Stimulated activated CD8-positive, alpha-beta memory T cell treated with anti-CD3 and anti-CD28 coated beads, Interleukin-12 subunit alpha, Interleukin-12 subunit beta, amount 100 ng/mL, for 4 hours (primary cell): ENCODE measurements around the gene VIM.
"Not testable (repeated sequence)": the region's sequence is repeated elsewhere in the genome, so short reads cannot be mapped to it uniquely, and the experiment has no call there.

Experiments
- DNase-seq: peaks from one replicate; pipeline ENCODE4 v3.0.0-alpha.2; 2020; ENCODE audit warnings: low read depth

Gene VIM

DNA sequence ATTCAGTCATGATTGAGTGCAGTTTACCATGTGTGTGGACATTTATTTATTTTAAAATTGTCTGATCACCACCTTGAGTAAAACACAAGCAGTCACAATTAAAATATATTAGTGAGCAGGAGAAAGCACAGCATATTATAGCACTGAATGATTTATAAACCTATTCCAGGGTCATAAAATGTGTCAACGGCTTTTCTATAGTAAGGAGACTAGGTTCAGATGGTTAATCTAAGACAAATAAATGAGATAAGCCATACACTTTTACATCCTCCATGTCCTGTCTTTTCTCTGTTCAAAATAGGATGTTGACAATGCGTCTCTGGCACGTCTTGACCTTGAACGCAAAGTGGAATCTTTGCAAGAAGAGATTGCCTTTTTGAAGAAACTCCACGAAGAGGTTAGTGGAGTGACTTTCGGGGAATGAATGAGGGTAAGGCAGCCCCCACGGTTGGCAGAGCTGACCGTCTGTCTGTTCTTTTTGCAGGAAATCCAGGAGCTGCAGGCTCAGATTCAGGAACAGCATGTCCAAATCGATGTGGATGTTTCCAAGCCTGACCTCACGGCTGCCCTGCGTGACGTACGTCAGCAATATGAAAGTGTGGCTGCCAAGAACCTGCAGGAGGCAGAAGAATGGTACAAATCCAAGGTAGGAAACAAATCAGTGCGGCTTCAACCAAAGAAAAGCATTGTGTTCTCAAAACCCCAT is 5.4 kb downstream of the VIM start:
- DNase-seq: no peak

GRCh38 chr10:17234431-17234945 is 6.4 kb downstream of the VIM start:
- no peak for DNase-seq

GRCh38 chr10:17235136-17235535 is 7.1 kb downstream of the VIM start:
- no peak for DNase-seq

DNA sequence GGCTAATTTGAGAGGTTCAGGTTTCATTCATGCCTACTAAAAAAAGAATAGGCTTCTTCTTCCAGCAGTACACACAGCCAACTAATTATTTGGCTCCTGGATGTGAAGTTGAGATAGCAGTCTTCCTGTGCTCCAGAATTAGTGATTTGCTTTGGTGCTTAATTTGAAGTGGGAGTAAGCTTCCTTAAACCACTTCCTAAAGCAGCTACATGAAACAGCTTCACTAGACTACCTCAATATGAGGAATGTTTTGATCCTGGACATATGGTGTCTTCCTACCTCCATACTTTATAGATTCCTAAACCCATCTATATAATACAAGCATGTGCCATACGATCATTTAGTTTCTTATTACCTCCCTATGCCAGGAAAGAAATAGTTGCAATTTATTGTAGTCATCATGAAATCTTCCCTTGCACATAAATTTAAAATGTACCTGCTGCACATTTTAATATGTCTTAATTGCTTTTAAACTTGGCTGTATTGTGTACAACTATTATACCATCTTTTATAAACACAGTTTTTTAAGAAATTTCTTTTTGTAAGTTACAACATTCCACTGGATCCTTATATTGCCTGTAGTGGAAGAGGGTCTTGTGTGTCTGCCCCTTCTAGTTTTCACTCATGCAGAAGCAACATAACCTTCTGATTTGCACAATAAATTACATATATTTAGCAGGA is 8.6 kb downstream of the VIM start:
- no peak for DNase-seq

- DNase-seq: no peak
Measured at GRCh38 chr10:17237149-17237527, 9.1 kb downstream of the VIM start.

DNA sequence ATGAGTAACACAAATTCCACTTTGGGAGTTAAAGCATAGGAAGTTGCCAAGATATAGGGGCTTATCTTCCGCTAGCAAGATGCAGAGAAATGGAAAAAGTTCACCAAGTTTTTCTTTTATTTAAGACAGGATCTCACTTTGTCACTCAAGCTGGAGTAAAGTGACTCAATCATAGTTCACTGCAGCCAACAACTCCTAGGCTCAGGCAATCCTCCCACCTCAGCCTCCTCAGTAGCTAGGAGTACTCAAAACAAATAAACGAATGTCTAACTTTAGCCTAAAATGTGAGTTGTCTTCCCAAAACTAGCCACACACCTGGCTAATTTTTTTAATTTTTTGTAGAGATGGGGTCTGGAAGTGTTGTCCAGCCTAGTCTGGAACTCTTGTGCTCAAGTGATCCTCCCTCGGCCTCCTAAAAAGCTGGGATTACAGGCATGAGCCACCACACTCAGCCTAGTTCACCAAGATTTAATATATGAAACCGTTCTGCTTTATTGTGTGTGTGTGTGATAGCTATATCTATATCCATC is 9.9 kb downstream of the VIM start:
- DNase-seq: no peak

GRCh38 chr10:17238445-17239291 is 10.6 kb downstream of the VIM start:
- DNase-seq: no peak

- no peak for DNase-seq
Measured at GRCh38 chr10:17239345-17240085, 11.5 kb downstream of the VIM start.

DNA sequence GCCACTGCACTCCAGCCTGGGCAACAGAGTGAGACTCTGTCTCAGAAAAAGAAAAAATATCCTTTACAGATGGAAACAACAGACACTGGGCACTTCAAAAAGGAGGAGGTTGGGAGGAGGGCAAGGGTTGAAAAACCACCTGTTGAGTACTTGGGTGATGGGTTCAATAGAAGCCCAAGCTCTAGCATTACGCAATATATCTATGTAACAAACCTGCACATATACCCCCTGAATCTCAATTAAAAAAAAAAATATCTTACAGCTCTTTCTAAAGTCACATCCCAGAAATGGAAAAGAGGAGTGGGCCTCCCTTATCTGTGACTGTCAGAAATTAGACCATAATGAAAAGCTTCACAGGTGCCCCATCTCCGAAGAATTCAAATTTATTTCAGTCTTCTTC is 12.1 kb downstream of the VIM start:
- no peak for DNase-seq

DNA sequence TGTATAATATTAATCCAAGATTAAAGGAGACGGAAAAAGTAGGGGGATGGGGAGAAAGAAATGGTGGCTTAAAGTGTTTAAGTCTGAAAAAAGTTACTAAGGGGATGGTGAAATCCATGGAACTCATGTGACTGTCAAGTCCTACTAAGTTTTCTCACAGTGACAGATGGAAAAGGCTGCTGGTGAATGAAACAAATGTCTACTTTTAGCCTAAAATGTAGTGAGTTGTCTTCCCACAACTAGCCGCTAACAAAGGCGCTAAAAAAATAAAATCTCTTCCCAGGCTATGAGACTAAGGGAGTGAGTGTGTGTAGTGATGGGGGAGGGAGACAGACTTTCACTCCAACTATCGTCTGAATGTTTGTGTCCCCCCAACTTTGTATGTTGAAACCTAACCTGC is 12.6 kb downstream of the VIM start:
- DNase-seq: no peak

GRCh38 chr10:17241611-17242333 is 13.7 kb downstream of the VIM start:
- DNase-seq: no peak

DNA sequence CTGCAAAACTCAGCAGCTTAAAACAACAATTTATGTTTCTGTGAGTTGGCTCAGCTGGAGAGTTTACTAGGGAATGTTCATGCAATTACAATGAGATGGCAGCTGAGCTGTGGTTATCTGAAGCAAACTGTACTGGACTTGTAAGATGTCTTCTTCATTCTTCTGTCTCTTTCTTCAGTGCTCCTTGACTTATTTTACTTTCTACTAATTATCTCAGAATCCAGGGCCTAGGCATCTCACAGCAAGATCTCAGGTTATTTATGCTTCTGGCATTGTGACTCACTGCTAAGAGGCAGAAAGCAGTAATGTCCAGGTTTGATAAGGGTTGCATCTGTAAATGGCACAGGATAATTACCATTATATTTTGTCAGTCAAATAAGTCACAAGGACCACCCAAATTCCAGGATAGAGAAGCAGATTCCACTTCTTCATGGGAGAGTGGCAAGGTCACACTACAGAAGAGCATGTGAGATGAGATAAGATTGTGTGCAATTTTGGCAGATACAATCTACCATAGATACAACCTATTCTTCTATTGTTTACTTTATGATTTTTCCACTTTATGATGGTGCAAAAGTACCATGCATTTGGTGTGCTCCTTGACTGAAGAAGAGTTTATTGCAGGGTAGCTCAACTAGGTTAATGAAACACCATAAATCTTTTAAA is 16.8 kb downstream of the VIM start:
- no peak for DNase-seq

DNA sequence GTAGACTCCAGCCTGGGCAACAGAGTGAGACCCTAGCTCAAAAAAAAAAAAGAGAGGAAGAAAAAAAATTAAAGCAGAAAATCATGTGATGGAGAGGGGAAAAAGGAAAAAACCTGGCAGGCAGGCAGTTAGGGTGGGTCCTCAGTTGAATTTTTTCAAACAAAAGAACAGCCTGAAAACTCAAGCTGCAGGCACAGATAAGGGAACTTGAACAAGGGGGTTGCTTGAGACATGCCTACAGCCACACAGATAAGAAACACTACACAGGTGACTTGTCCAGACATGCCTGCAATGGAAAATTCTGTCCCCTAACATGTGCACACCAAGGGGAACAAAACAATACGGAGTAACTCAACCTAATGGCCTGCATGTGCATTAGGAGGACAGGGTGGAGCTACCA is 19.2 kb downstream of the VIM start:
- DNase-seq: no peak

- DNase-seq: no peak
Measured at GRCh38 chr10:17248964-17249363, 20.9 kb downstream of the VIM start.

DNA sequence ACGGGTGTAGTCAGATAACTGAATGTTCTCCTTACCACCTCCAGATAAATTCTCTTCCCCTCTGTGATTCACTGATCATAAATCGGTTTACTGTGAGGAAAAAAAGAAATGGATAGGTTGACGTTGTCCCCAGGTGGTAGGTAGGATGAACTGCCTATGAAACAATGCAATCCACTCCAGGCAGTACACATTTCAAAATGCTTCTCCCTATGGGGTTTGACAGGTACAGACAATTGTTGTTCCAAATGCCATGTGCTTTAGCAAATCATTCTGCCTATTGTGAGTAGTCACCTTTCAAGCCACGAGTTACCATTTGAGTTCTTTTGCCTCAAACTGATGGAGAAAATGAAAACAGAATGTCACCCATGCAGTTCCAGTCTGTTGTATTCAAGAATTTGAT is 21.8 kb downstream of the VIM start:
- no peak for DNase-seq

- DNase-seq: no peak
Measured at GRCh38 chr10:17250736-17251135, 22.7 kb downstream of the VIM start.

DNA sequence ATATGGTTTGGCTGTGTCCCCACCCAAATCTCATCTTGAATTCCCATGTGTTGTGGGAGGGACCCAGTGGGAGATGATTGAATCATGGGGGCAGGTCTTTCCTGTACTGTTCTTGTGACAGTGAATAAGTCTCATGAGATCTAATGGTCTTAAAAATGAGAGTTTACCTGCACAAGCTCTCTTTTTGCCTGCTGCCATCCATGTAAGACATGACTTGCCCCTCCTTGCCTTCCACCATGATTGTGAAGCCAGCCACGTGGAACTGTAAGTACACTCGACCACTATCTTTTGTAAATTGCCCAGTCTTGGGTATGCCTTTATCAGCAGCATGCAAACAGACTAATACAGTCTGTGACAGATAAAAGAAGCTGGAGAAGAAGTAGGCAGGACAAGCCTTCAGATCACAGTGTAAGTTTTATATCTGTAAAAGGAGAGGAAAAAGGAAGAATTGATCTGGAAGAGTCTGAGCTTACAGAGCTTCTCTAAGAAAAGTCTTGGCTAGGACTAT is 26.6 kb downstream of the VIM start:
- DNase-seq: not testable (repeated sequence)

- no peak for DNase-seq
Measured at GRCh38 chr10:17255512-17255911, 27.5 kb downstream of the VIM start.

GRCh38 chr10:17256051-17256450 is 28.0 kb downstream of the VIM start:
- no peak for DNase-seq

DNA sequence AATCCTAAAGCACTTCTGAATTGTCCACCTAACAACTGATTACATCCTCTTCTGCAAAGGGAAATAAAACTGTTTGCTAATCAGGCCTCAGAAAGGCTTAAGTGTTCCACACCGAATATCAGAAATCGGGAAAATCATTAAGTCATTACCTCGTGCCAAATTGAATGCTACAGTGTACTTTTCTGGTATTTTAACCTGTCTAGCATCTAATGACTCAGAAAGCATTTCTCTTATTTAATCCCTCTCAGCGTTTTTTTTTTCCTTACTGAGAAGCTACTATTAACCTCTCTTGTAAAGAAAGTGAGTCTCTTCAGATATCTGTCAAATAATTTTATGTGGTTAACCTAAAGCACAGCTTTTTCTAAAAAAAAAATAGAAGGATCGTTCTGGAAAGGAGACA is 28.6 kb downstream of the VIM start:
- DNase-seq: no peak
